H1 (cell line): ENCODE data around the gene PAX6. TPM values are rescaled to one million over a fixed set of nuclear protein-coding genes. Genes with fewer than 3 reads are reported as not detected.

Experiments
- FOSL1 ChIP-seq: IDR thresholded peaks from 2 replicates; pipeline ENCODE4 v1.6.1; 2011; ENCODE audit warnings: mild to moderate bottlenecking, low read depth, low read length, moderate library complexity; ENCODE audit not compliant: insufficient read depth
- polyA plus RNA-seq, 7 experiments: library from polyadenylated mRNA; depleted of rRNA in 3 of 7; stranded (reverse) in 5 of 7; unstranded in 2 of 7; fragments of >200 nt in 5 of 7; fragments of 200-250 nt in 2 of 7; gene quantifications; 1 replicate in 5 of 7; 2 replicates in 1 of 7; 4 replicates in 1 of 7; pipeline versions ENCODE4 v1.2.1 to v1.2.3, GENCODE V29; 2011 to 2013; ENCODE audit warnings: missing spikeins in 2 of 7, mixed read lengths in 2 of 7
- total RNA-seq: library from RNA; stranded (reverse); fragmentation: NEBNext Ultra II Directional; extraction: Animal tissue kit (Norgen Biotek cat#: 25700); gene quantifications from 2 replicates; pipeline ENCODE4 v1.2.1, GENCODE V29; 2021

Gene PAX6
- total and polyA plus RNA-seq, 2 of the 8 experiments (the other 6 are each of a cell fraction or from before 2014, with no cell fraction given) = 0.30 to 0.65 TPM

GRCh38 chr11:31856248-31856647 lies 45.1 kb upstream of the PAX6 start (continued):
- TF ChIP-seq FOSL1 = no peak
